ENCODE data around the gene NPW.

NPW gene

GRCh38 chr16:2045965-2046892, 26.6 kb downstream of the NPW start:
- H3K4me1 ChIP-seq (ENCODE audit: control insufficient read depth, insufficient read depth, low read length) = peaks cover 5% of the 10 kb centered on the region
- no peaks in the 10 kb centered on the region for H3K9me3 ChIP-seq (ENCODE audit: control insufficient read depth, insufficient read depth, low read length)
- no peak overlapping the region for H3K9ac ChIP-seq (ENCODE audit: low read depth, low read length)
- no peak overlapping the region for H3K4me3 ChIP-seq (ENCODE audit: low read depth, low read length)
- H3K27me3 ChIP-seq (ENCODE audit: control insufficient read depth, insufficient read depth, low read length) = no peaks in the 10 kb centered on the region
- peaks cover 11% of the 10 kb centered on the region for H3K36me3 ChIP-seq (ENCODE audit: control insufficient read depth, insufficient read depth, low read length)

GRCh38 chr16:2046893-2047329, 27.3 kb downstream of the NPW start:
- H3K27me3 ChIP-seq (ENCODE audit: control insufficient read depth, insufficient read depth, low read length) = no peaks in the 10 kb centered on the region
- no peaks in the 10 kb centered on the region for H3K9me3 ChIP-seq (ENCODE audit: control insufficient read depth, insufficient read depth, low read length)
- peak overlapping the region; percentile 54 for H3K9ac ChIP-seq (ENCODE audit: low read depth, low read length)
- peaks cover 5% of the 10 kb centered on the region for H3K4me1 ChIP-seq (ENCODE audit: control insufficient read depth, insufficient read depth, low read length)
- H3K36me3 ChIP-seq (ENCODE audit: control insufficient read depth, insufficient read depth, low read length) = peaks cover 11% of the 10 kb centered on the region
- H3K4me3 ChIP-seq (ENCODE audit: low read depth, low read length) = peak overlapping the region; percentile 88

GRCh38 chr16:2047330-2048115, 27.9 kb downstream of the NPW start, which contains the start of the genes NTHL1 and TSC2:
NTHL1 (minus strand) TSS chr16:2047834; CDS start chr16:2047823, 11 bp downstream.
TSC2 (plus strand) TSS chr16:2047985; CDS start chr16:2048616, 631 bp downstream.
- Histone ChIP-seq H3K9ac (ENCODE audit: low read depth, low read length) (peak within 1 kb of the TSS; percentile 92), H3K27me3 (ENCODE audit: control insufficient read depth, insufficient read depth, low read length) (no peaks in the 10 kb centered on the region), H3K36me3 (ENCODE audit: control insufficient read depth, insufficient read depth, low read length) (peaks cover 11% of the 10 kb centered on the region), H3K4me3 (ENCODE audit: low read depth, low read length) (peak within 1 kb of the TSS; percentile 88), H3K4me1 (ENCODE audit: control insufficient read depth, insufficient read depth, low read length) (peaks cover 5% of the 10 kb centered on the region), H3K9me3 (ENCODE audit: control insufficient read depth, insufficient read depth, low read length) (no peaks in the 10 kb centered on the region)

GRCh38 chr16:2048116-2048543, 28.5 kb downstream of the NPW start:
- H3K4me1 ChIP-seq (ENCODE audit: control insufficient read depth, insufficient read depth, low read length) = peaks cover 5% of the 10 kb centered on the region
- peaks cover 11% of the 10 kb centered on the region for H3K36me3 ChIP-seq (ENCODE audit: control insufficient read depth, insufficient read depth, low read length)
- no peaks in the 10 kb centered on the region for H3K9me3 ChIP-seq (ENCODE audit: control insufficient read depth, insufficient read depth, low read length)
- H3K4me3 ChIP-seq (ENCODE audit: low read depth, low read length) = peak overlapping the region; percentile 88
- H3K27me3 ChIP-seq (ENCODE audit: control insufficient read depth, insufficient read depth, low read length) = no peaks in the 10 kb centered on the region
- peak overlapping the region; percentile 92 for H3K9ac ChIP-seq (ENCODE audit: low read depth, low read length)

GRCh38 chr16:2053211-2053610, 33.6 kb downstream of the NPW start:
- Histone ChIP-seq H3K27me3 (ENCODE audit: control insufficient read depth, insufficient read depth, low read length) (no peaks in the 10 kb centered on the region), H3K4me3 (ENCODE audit: low read depth, low read length) (no peak overlapping the region), H3K4me1 (ENCODE audit: control insufficient read depth, insufficient read depth, low read length) (peaks cover 5% of the 10 kb centered on the region), H3K36me3 (ENCODE audit: control insufficient read depth, insufficient read depth, low read length) (peaks cover 19% of the 10 kb centered on the region), H3K9ac (ENCODE audit: low read depth, low read length) (no peak overlapping the region), H3K9me3 (ENCODE audit: control insufficient read depth, insufficient read depth, low read length) (no peaks in the 10 kb centered on the region)

GRCh38 chr16:2053897-2054296, 34.3 kb downstream of the NPW start:
- H3K36me3 ChIP-seq (ENCODE audit: control insufficient read depth, insufficient read depth, low read length) = peaks cover 21% of the 10 kb centered on the region
- H3K4me3 ChIP-seq (ENCODE audit: low read depth, low read length) = no peak overlapping the region
- H3K9me3 ChIP-seq (ENCODE audit: control insufficient read depth, insufficient read depth, low read length) = no peaks in the 10 kb centered on the region
- no peaks in the 10 kb centered on the region for H3K4me1 ChIP-seq (ENCODE audit: control insufficient read depth, insufficient read depth, low read length)
- H3K27me3 ChIP-seq (ENCODE audit: control insufficient read depth, insufficient read depth, low read length) = no peaks in the 10 kb centered on the region
- H3K9ac ChIP-seq (ENCODE audit: low read depth, low read length) = no peak overlapping the region

GRCh38 chr16:2054543-2055245, 35.1 kb downstream of the NPW start:
- Histone ChIP-seq H3K4me3 (ENCODE audit: low read depth, low read length) (no peak overlapping the region), H3K4me1 (ENCODE audit: control insufficient read depth, insufficient read depth, low read length) (no peaks in the 10 kb centered on the region), H3K27me3 (ENCODE audit: control insufficient read depth, insufficient read depth, low read length) (no peaks in the 10 kb centered on the region), H3K9me3 (ENCODE audit: control insufficient read depth, insufficient read depth, low read length) (no peaks in the 10 kb centered on the region), H3K9ac (ENCODE audit: low read depth, low read length) (no peak overlapping the region), H3K36me3 (ENCODE audit: control insufficient read depth, insufficient read depth, low read length) (peaks cover 21% of the 10 kb centered on the region)

GRCh38 chr16:2056077-2056476, 36.5 kb downstream of the NPW start:
- Histone ChIP-seq H3K27me3 (ENCODE audit: control insufficient read depth, insufficient read depth, low read length) (no peaks in the 10 kb centered on the region), H3K36me3 (ENCODE audit: control insufficient read depth, insufficient read depth, low read length) (peaks cover 26% of the 10 kb centered on the region), H3K9ac (ENCODE audit: low read depth, low read length) (no peak overlapping the region), H3K4me1 (ENCODE audit: control insufficient read depth, insufficient read depth, low read length) (no peaks in the 10 kb centered on the region), H3K9me3 (ENCODE audit: control insufficient read depth, insufficient read depth, low read length) (no peaks in the 10 kb centered on the region), H3K4me3 (ENCODE audit: low read depth, low read length) (no peak overlapping the region)

- Histone ChIP-seq H3K9me3 (ENCODE audit: control insufficient read depth, insufficient read depth, low read length) (no peaks in the 10 kb centered on the region), H3K36me3 (ENCODE audit: control insufficient read depth, insufficient read depth, low read length) (peaks cover 26% of the 10 kb centered on the region), H3K4me3 (ENCODE audit: low read depth, low read length) (no peak overlapping the region), H3K4me1 (ENCODE audit: control insufficient read depth, insufficient read depth, low read length) (no peaks in the 10 kb centered on the region), H3K9ac (ENCODE audit: low read depth, low read length) (no peak overlapping the region), H3K27me3 (ENCODE audit: control insufficient read depth, insufficient read depth, low read length) (no peaks in the 10 kb centered on the region)
Measured at GRCh38 chr16:2056681-2057407, 37.3 kb downstream of the NPW start.

GRCh38 chr16:2057438-2057837, 37.9 kb downstream of the NPW start:
- peaks cover 31% of the 10 kb centered on the region for H3K36me3 ChIP-seq (ENCODE audit: control insufficient read depth, insufficient read depth, low read length)

GRCh38 chr16:2058420-2058819, 38.8 kb downstream of the NPW start:
- Histone ChIP-seq H3K4me3 (ENCODE audit: low read depth, low read length) (no peak overlapping the region), H3K27me3 (ENCODE audit: control insufficient read depth, insufficient read depth, low read length) (no peaks in the 10 kb centered on the region), H3K36me3 (ENCODE audit: control insufficient read depth, insufficient read depth, low read length) (peaks cover 27% of the 10 kb centered on the region), H3K4me1 (ENCODE audit: control insufficient read depth, insufficient read depth, low read length) (no peaks in the 10 kb centered on the region), H3K9ac (ENCODE audit: low read depth, low read length) (no peak overlapping the region), H3K9me3 (ENCODE audit: control insufficient read depth, insufficient read depth, low read length) (no peaks in the 10 kb centered on the region)

More at GRCh38 chr16:2057438-2057837, 37.9 kb downstream of the NPW start:
- no peaks in the 10 kb centered on the region for H3K4me1 ChIP-seq (ENCODE audit: control insufficient read depth, insufficient read depth, low read length)
- H3K4me3 ChIP-seq (ENCODE audit: low read depth, low read length) = no peak overlapping the region
- H3K9ac ChIP-seq (ENCODE audit: low read depth, low read length) = no peak overlapping the region
- H3K9me3 ChIP-seq (ENCODE audit: control insufficient read depth, insufficient read depth, low read length) = no peaks in the 10 kb centered on the region
- H3K27me3 ChIP-seq (ENCODE audit: control insufficient read depth, insufficient read depth, low read length) = no peaks in the 10 kb centered on the region
